HG03432 (cell line): Measurements from ENCODE around the gene TLR9.
"Not testable (repeated sequence)": the region's sequence is repeated elsewhere in the genome, so short reads cannot be mapped to it uniquely, and the experiment has no call there.

Source experiments
- ATAC-seq: cut with Tn5 transposase; IDR thresholded peaks from one replicate; pipeline ENCODE4 v1.9.1; 2021; ENCODE audit warnings: mild to moderate bottlenecking, moderate library complexity; ENCODE audit not compliant: unreplicated experiment

The TLR9 gene

GRCh38 chr3:52225452-52226228, at the start of gene TLR9:
Gene TLR9, minus strand, starts transcription at chr3:52225645. Its CDS starts 116 bp downstream, at chr3:52225529.
- ATAC-seq = peak; percentile 75

- ATAC-seq = not testable (repeated sequence)
These were observed 49.3 kb upstream of the TLR9 start for GRCh38 chr3:52274781-52275180.

GRCh38 chr3:52272831-52273230, 47.4 kb upstream of the TLR9 start:
- no peak for ATAC-seq

GRCh38 chr3:52272172-52272571, 46.7 kb upstream of the TLR9 start:
- not testable (repeated sequence) for ATAC-seq

GRCh38 chr3:52270252-52270754, 44.9 kb upstream of the TLR9 start:
- no peak for ATAC-seq

GRCh38 chr3:52269776-52270175, 44.3 kb upstream of the TLR9 start:
- no peak for ATAC-seq

- ATAC-seq = no peak
These were observed 42.6 kb upstream of the TLR9 start for GRCh38 chr3:52268036-52268435.

- no peak for ATAC-seq
These were observed 39.9 kb upstream of the TLR9 start for GRCh38 chr3:52265387-52265786.

- ATAC-seq = no peak
These were observed 37.0 kb upstream of the TLR9 start for GRCh38 chr3:52262447-52262846.

GRCh38 chr3:52259448-52259847, 34.0 kb upstream of the TLR9 start:
- no peak for ATAC-seq

GRCh38 chr3:52259035-52259434, 33.6 kb upstream of the TLR9 start:
- ATAC-seq = no peak

- no peak for ATAC-seq
These were observed 32.5 kb upstream of the TLR9 start for GRCh38 chr3:52257911-52258310.

- ATAC-seq = no peak
These were observed 31.2 kb upstream of the TLR9 start for GRCh38 chr3:52256622-52257021.

GRCh38 chr3:52256159-52256558, 30.7 kb upstream of the TLR9 start:
- ATAC-seq = no peak

- no peak for ATAC-seq
These were observed 29.2 kb upstream of the TLR9 start for GRCh38 chr3:52254608-52255007.

GRCh38 chr3:52253314-52254304, 28.2 kb upstream of the TLR9 start:
- ATAC-seq = peak; percentile 91

- ATAC-seq = no peak
These were observed 24.7 kb upstream of the TLR9 start for GRCh38 chr3:52250122-52250521.

GRCh38 chr3:52249683-52250082, 24.2 kb upstream of the TLR9 start:
- ATAC-seq = no peak

GRCh38 chr3:52248816-52249547, 23.5 kb upstream of the TLR9 start:
- ATAC-seq = no peak

GRCh38 chr3:52248165-52248541, 22.7 kb upstream of the TLR9 start:
- no peak for ATAC-seq
